Prostate gland (tissue), 2 donors: Measurements from ENCODE around the gene SH3TC1. TPM values are rescaled to one million over a fixed set of nuclear protein-coding genes. Genes with fewer than 3 reads are reported as not detected.
A peak's percentile ranks its signal among the peaks of the same experiment; 100 is the strongest.

Experiments used
- DNase-seq: peaks from one replicate; pipeline ENCODE4 v3.0.0-alpha.2; 2019; ENCODE audit warnings: low spot score
- H3K27ac ChIP-seq, 2 donors: fragments of 200-600 bp; sonication (generic); 2 replicates each; pipeline ENCODE4 v1.5.1; 2017 to 2019
- H3K27me3 ChIP-seq: fragments of 200-600 bp; sonication (generic); replicated peaks from 2 replicates; pipeline ENCODE4 v1.5.1; 2019; ENCODE audit not compliant: insufficient read depth
- H3K36me3 ChIP-seq, 2 donors: fragments of 200-600 bp; sonication (generic); 1 replicate in 1 of 2; 2 replicates in 1 of 2; pipeline versions ENCODE4 v1.5.1 to v1.8.1; 2017 to 2019
- H3K4me1 ChIP-seq: fragments of 200-600 bp; sonication (generic); replicated peaks from 2 replicates; pipeline ENCODE4 v1.5.1; 2019
- H3K4me3 ChIP-seq, 2 donors: fragments of 200-600 bp; sonication (generic); 2 replicates each; pipeline ENCODE4 v1.5.1; 2017 to 2019
- H3K9me3 ChIP-seq: fragments of 200-600 bp; sonication (generic); 2 replicates; pipeline ENCODE4 v1.5.1; 2017
- POLR2A ChIP-seq: fragments of 450-650 bp; IDR thresholded peaks from one replicate; pipeline ENCODE4 v1.6.1; 2016; ENCODE audit warnings: antibody characterized with exemption, mild to moderate bottlenecking
- POLR2AphosphoS5 ChIP-seq: sonication (generic); formaldehyde crosslinking; IDR thresholded peaks from one replicate; pipeline ENCODE4 v1.6.1; 2017; ENCODE audit warnings: antibody characterized with exemption
- WGBS: methylation state at CpG from one replicate; pipeline ENCODE4 v1.1.5; 2018; 5-methylcytosine and 5-hydroxymethylcytosine counted together
- intact Hi-C: fragments of 100-400 bp; cut with DNase I; formaldehyde crosslinking; loops from one replicate; pipeline ENCODE4 v1.14.2; 2022
- total RNA-seq, 2 donors: library from RNA; depleted of rRNA; stranded (reverse); fragments of >200 nt; gene quantifications; one replicate each; pipeline ENCODE4 v1.1.0, GENCODE V29; 2016
- TF ChIP-seq, protein P1 (sequence below), 4 experiments: fragments of 200-600 bp in 2 of 4; fragments of 450-650 bp in 2 of 4; sonication (generic) in 2 of 4; IDR thresholded peaks; 1 replicate in 3 of 4; 2 replicates in 1 of 4; pipeline ENCODE4 v1.5.1; 2016 to 2019; ENCODE audit warnings: antibody characterized with exemption in 4 of 4, mild to moderate bottlenecking in 2 of 4, moderate library complexity in 2 of 4

Gene SH3TC1
- total RNA-seq, 2 donors from 2014 or later, result 22.4 to 37.5 TPM

DNA sequence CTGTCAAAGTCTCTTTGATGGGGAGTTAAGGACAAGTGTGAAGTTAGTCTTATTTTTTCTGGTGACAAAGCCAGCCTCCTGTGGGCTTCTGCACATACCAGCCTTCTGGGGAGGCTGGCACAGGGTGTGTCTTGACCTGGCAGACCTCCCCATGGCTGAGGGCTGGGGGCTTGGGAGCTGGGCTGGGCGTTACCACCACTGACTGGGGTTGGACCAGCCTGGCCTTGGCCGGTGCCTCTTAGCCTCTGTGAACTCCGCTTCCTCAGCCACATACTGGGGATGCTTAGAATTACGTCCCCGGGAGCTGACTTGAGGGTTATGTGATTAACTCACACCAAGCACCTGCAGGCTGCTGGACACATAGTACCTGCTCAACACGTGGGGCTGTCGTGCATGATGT lies 14.0 kb downstream of the SH3TC1 start:
- H3K36me3 ChIP-seq, result no peaks in the 10 kb centered on the region
- no peaks in the 10 kb centered on the region for H3K4me1 ChIP-seq
- H3K4me3 ChIP-seq, result no peak overlapping the region
- H3K27me3 ChIP-seq, result no peaks in the 10 kb centered on the region
- no peak for TF ChIP-seq POLR2A
- TF ChIP-seq, protein P1, sequence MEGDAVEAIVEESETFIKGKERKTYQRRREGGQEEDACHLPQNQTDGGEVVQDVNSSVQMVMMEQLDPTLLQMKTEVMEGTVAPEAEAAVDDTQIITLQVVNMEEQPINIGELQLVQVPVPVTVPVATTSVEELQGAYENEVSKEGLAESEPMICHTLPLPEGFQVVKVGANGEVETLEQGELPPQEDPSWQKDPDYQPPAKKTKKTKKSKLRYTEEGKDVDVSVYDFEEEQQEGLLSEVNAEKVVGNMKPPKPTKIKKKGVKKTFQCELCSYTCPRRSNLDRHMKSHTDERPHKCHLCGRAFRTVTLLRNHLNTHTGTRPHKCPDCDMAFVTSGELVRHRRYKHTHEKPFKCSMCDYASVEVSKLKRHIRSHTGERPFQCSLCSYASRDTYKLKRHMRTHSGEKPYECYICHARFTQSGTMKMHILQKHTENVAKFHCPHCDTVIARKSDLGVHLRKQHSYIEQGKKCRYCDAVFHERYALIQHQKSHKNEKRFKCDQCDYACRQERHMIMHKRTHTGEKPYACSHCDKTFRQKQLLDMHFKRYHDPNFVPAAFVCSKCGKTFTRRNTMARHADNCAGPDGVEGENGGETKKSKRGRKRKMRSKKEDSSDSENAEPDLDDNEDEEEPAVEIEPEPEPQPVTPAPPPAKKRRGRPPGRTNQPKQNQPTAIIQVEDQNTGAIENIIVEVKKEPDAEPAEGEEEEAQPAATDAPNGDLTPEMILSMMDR (IDR thresholded peaks at IDR 0.05), result no peak
- TF ChIP-seq POLR2AphosphoS5, result no peak
- H3K9me3 ChIP-seq, result no peaks in the 10 kb centered on the region
- no peak overlapping the region for H3K27ac ChIP-seq
- DNase-seq, result no peak
- intact Hi-C loops, result no loop called here
- 84% methylated on average over 7 of the region's 7 CpGs for WGBS

DNA sequence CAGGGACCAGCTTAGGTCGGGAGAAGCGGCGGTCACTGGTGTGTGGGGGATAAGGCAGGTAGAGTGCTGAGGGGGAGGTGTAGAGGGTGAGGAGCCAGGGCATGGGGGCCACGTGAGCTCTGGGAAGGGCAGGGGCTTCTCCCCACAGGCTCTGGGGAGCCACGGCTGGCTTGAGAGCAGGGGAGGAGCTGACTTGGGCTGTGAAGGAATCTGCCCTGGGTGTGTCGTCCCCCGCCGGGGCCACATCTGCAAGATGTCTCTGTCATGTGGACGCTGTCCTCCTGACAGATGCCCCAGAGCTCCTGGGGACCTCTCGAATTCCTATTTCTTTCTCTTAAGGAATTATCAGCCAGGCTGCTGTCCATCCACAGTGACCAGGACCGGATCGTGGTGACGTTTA lies 15.0 kb downstream of the SH3TC1 start:
- Histone ChIP-seq H3K9me3 (no peaks in the 10 kb centered on the region), H3K27me3 (no peaks in the 10 kb centered on the region), H3K27ac (no peak overlapping the region), H3K4me3 (no peak overlapping the region), H3K36me3 (no peaks in the 10 kb centered on the region), H3K4me1 (no peaks in the 10 kb centered on the region)
- intact Hi-C loops, result no loop called here
- DNase-seq, result no peak
- no peak for TF ChIP-seq POLR2A
- WGBS, result 86% methylated on average over 13 of the region's 13 CpGs

DNA sequence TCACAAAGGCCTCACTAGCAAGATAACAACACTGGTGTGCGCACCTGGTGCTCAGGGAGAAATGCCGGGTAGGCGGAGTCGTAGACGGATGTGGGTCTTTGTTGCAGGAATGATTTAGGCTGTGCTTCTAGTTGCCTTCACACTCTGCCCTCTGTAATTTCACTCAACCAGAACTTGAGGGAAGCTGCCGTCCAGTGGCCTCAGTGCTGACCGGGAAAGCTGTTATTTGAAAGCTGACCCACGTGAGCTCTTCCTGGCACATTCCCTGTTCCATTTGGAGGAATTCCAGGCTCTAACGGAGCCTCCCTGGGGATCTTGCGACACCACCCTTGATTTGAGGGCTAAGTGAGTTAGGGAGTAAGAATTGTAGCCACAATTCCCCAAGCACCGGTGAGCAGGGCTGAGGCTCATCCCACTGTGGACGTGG lies 15.9 kb downstream of the SH3TC1 start:
- Histone ChIP-seq H3K4me1 (no peaks in the 10 kb centered on the region), H3K9me3 (no peaks in the 10 kb centered on the region), H3K27ac (peak overlapping the region in 1 of 2 donors; percentile 9), H3K36me3 (no peaks in the 10 kb centered on the region), H3K4me3 (no peak overlapping the region), H3K27me3 (no peaks in the 10 kb centered on the region)
- DNase-seq, result peak; percentile 62
- no peak for TF ChIP-seq POLR2A
- TF ChIP-seq, protein P1 (IDR thresholded peaks at IDR 0.05), result no peak
- TF ChIP-seq POLR2AphosphoS5, result peak; percentile 87
- intact Hi-C loops, result no loop called here
- 35% methylated on average over 12 of the region's 12 CpGs for WGBS

DNA sequence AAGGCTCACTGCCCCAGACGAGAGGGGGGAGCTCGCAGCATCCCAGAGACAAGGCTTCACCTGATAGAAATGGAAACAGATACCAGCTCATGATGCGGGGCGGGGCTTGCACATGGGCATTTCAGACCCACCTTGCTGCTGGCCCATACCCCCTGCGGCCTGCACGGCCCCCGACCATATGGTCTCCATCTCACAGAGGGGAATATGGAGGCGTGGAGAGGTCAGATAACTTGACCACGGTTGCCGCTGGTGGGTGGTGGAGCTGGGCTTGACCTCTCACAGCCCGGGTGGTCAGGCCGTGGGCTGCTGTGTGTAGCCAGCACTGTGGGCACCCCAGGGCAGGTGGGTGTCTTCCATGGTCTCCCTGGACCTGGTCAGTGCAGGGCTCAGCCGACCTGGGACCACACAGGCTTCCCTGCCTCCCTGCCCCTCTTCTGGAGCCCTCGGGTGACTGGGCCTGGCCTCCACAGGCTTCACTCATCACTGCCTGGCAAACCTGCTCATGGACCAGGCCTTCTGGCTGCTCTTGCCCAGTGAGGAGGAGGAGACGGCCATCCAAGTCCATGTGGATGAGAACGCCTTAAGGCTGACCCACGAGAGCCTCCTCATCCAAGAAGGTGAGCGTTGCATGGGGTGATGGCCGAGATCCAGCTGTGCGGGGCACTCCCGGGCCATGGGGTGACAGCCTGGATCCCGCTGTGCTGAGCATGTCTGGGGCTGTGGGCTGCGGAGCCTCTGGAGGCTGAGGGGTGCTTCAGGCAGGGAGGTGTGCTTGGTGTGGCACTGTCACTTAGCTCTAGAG lies 16.8 kb downstream of the SH3TC1 start:
- no peak for DNase-seq
- no peaks in the 10 kb centered on the region for H3K27me3 ChIP-seq
- WGBS, result 88% methylated on average over 23 of the region's 23 CpGs
- no peak overlapping the region for H3K27ac ChIP-seq
- no peaks in the 10 kb centered on the region for H3K9me3 ChIP-seq
- no peak overlapping the region for H3K4me3 ChIP-seq
- intact Hi-C loops, result no loop called here
- no peaks in the 10 kb centered on the region for H3K36me3 ChIP-seq
- H3K4me1 ChIP-seq, result no peaks in the 10 kb centered on the region
- no peak for TF ChIP-seq POLR2A
- TF ChIP-seq, protein P1 (IDR thresholded peaks at IDR 0.05), result no peak
- no peak for TF ChIP-seq POLR2AphosphoS5

DNA sequence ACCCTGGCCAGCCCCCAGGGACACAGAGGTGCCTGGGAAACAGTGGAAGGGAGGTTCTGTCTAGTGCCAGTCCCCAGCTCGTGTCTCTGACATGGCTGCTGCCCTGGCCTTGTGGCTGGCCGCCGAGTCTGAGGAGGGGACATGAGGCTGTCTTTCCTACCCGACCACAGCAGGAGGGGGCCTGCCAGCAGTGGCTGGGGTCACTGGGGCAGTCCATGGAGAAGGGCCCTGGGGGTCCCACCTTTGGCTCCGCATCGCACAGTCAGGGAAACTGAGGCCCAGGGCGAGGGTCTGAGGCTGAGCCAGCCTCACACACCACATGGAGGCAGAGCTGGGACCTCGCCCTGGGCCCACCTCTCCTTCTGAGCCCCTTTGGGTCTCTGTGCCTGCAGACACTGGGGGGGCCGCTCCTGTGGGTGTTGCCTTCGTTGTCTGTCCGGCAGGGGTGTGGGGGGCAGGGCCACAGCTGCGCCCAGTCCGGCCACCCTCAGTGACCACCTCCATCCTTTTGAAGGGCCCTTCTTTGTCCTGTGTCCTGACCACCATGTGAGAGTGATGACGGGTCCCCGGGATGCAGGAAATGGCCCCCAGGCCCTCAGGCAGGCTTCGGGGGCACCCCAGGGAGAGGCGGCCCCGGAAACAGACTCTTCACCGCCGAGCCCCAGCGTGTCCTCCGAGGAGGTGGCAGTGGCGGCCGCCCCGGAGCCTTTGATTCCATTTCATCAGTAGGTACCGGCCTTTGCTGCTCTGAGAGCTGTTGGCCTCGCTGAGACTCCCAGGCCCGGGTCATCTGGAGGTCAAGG lies 17.6 kb downstream of the SH3TC1 start:
- Histone ChIP-seq H3K9me3 (no peaks in the 10 kb centered on the region), H3K27me3 (no peaks in the 10 kb centered on the region), H3K36me3 (no peaks in the 10 kb centered on the region), H3K27ac (no peak overlapping the region), H3K4me3 (no peak overlapping the region), H3K4me1 (no peaks in the 10 kb centered on the region)
- TF ChIP-seq, protein P1 (IDR thresholded peaks at IDR 0.05), result no peak
- TF ChIP-seq POLR2A (no peak), POLR2AphosphoS5 (no peak)
- intact Hi-C loops, result no loop called here
- WGBS, result 89% methylated on average over 28 of the region's 28 CpGs
- DNase-seq, result no peak
